GM21619 (cell line): ENCODE results near the gene TWF2.

ENCODE experiments used
- ATAC-seq: cut with Tn5 transposase; IDR thresholded peaks from one replicate; pipeline ENCODE4 v1.9.1; 2021; ENCODE audit not compliant: unreplicated experiment

Gene TWF2

DNA sequence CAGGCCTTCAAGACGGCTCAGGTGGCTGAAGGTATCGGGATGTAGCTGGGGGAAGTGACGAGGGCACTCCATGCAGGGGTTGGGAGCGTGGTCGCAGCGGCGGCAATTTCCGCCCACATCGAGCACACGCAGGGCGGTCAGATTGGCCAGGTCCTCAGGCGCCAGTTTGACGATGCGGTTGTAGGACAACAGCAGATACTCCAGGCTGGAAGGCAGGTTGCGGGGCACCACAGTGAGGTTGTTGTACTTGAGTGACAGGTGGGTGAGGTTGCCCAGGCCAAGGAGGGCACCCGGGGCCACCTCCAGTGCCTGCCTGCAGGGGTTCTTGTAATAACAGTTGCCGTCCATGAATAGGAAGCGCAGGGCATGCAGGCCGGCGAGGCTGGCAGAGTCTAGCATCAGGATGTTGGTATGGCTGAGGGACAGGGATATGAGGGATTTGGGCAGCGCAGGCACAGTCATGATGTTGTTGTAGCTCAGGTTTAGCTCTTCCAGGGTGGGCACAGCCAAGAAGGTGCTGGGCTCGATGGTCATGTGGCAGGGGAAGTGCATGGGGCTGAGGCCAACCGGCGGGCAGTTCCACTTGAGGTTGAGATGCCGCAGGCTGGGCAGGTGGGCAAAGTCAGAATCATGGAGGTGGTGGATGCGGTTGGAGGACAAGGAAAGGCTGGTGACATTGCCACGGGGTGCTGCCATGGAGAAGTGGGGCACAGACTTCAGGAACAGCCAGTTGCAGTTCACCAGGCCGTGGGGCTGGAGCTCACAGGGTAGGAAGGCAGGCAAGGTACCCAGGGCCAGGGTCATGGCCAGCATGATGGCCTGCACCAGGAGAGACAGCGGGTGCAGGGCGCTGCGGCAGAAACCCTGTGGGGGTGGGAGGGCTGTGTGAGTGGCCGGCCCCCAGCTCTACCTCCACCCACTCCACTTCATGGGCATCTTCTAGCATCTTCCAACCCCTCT lies 15.2 kb downstream of the TWF2 start:
- no peak for ATAC-seq

DNA sequence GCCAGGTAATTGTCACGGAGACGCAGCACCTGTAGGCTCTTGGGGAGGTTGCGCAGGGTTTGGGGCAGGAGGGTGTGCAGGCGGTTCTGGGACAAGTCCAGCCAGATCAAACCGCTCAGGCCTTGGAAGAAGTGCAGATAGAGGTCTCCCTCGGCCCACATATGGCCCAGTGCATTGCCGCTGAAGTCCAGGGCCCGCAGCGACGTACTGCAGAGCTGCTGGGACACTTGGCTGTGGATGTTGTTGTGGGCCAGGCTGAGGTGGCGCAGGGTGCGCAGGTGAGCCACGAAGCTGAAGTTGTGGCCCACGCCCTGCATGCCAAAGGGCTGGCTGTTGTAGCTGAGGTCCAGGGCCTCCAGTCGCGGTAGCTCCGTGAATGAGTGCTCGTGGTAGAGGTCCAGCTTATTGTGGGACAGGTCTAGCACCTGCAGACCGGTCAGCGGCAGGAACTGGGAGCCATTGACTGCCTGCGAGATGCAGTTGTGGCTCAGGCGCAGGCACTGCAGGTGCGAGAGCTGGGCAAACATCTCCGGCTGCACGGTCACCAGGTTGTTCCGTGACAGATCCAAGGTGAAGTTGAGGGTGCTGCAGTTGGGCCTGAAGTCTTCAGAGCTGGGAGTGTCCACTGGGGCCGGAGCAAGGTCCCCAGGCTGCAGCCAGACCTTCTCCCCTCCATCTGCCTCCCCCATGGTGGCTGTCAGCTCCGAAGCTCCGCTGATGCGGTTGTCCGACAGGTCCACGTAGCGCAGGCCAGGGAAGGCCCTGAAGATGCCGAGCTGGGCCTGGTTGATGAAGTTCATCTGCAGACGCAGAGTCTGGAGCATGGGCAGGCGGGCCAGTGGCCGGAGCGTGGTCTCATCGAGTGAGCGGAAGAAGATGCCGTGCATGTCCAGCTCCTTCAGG lies 16.4 kb downstream of the TWF2 start:
- ATAC-seq, result no peak

- ATAC-seq, result no peak
Measured at GRCh38 chr3:52221563-52222318, 17.2 kb downstream of the TWF2 start.

GRCh38 chr3:52221141-52221562 lies 17.8 kb downstream of the TWF2 start:
- no peak for ATAC-seq

DNA sequence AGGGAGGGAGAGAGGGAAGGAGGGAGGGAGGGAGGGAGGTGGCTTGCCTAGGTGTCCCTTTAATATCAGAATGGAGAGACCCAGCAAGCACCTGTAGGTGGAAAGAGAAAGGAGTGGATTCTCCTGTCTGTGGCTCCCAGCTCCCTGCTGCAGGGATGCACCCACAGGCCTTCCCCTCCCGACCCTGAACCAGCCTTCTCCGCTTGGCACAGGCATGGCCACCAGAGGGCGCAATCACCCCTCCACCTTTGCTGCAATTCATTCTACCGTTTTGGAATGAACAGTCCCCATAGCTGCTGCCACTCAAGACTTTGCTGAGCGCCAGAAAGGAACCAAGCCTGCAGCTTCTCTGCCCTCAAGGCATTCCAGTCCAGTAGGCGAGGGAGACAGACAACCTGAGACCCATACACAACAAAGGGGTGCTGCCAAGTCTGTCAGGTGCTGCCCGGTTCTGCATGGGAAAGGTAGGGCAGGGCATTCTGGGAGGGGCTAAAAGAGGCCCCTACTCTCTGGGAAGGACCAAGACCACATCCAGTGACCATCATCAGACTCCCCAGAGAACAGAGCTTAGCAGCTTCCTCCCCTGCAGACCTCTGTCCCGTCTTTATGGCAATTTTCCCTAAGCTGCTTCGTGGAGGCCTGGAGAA lies 18.5 kb downstream of the TWF2 start:
- no peak for ATAC-seq

- no peak for ATAC-seq
Measured at GRCh38 chr3:52218937-52219650, 19.9 kb downstream of the TWF2 start.

- ATAC-seq, result no peak
Measured at GRCh38 chr3:52218454-52218853, 20.5 kb downstream of the TWF2 start.

GRCh38 chr3:52218026-52218425 lies 20.9 kb downstream of the TWF2 start:
- ATAC-seq, result no peak

DNA sequence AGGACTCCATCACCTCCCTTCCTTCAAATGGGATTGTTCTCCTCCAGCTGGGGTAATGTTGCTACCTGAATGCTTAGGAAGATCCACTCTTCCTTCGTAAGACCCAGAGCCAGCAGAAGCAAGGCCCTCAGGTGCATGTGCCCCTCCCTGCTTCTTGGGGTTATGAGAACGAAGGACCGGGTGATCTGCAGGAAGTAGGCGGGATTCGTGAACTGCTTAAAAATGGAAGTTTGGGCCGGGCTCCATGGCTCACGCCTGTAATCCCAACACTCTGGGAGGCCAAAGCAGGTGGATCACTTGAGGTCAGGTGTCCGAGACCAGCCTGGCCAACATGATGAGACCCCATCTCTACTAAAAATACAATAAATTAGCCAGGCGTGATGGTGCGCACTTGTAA lies 21.6 kb downstream of the TWF2 start:
- ATAC-seq, result no peak

DNA sequence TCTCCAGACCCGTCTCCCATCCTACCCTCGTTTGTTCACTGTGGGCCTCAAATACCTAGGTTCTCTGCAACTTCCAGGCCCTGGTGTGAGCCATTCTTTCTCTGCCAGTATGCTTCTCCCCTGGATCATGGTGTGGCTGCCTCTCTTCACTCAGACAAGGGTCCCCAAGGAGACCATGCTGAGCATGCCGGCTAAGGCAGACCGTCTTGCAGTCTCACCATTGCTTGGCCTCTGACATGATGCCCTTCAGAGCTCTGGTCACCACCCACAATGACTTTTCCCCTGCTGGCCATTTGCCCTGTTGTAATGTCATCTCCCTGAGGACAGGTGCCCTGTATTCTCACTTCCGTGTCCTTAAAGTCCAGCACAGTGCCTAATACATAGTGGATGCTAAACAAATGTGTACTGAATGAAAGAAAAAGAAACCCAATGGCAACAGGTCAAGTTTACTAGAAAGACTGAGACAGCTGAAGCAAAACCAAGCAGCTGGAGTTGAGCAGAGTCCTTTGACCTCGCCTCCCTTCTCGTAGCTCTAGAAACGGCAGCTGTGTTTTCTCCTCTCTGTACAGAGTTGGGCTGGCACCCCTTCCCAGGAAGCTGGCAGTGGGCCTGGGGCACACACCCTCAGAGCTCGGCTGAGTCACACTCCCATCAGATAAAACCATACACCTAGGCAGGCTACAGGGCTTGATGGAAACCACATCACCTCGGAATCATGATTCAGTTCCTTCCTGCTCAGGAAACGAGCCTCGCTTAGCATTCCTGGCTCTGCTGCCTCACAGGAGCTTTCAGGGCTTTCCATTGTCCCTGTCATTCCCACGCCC lies 22.2 kb downstream of the TWF2 start:
- ATAC-seq, result no peak

- ATAC-seq, result no peak
Measured at GRCh38 chr3:52215351-52215750, 23.6 kb downstream of the TWF2 start.

DNA sequence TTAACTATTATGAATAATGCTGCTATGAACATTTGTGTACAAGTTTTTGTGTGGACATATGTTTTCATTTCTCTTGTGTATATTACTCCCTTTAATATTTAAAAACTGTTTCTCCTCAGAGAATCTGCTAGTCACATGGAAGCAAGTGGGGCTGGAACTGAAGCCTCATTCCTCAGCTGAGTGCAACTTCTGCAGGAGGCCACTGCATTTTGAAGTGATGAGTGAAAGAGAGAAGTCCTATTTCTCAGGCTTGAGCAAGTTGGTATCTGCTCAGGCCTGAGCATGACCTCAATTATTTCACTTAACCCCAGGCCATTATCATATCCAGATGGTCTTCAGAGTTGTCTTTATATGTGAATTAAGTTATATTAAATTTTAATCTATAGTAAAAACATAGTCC lies 25.1 kb downstream of the TWF2 start:
- ATAC-seq, result no peak

DNA sequence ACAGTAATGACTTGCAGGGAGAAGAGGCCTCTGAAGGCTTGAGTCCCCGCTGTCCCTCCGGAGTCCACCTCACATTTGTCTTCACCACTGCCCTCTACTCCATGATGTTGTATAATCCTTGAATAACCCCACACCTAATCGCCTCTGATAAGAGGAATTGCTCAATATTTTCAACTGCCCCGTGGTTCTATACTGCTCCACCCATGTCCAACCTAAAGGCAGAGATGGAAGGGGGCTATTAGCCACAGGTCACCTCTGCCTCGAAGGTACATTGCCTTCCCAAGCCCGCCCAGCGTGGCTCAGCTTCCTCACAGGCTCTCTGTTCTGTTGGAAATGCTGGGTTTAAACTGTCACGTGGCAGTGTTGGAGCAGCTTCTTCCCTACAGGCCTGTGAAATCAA lies 26.0 kb downstream of the TWF2 start:
- ATAC-seq, result no peak

DNA sequence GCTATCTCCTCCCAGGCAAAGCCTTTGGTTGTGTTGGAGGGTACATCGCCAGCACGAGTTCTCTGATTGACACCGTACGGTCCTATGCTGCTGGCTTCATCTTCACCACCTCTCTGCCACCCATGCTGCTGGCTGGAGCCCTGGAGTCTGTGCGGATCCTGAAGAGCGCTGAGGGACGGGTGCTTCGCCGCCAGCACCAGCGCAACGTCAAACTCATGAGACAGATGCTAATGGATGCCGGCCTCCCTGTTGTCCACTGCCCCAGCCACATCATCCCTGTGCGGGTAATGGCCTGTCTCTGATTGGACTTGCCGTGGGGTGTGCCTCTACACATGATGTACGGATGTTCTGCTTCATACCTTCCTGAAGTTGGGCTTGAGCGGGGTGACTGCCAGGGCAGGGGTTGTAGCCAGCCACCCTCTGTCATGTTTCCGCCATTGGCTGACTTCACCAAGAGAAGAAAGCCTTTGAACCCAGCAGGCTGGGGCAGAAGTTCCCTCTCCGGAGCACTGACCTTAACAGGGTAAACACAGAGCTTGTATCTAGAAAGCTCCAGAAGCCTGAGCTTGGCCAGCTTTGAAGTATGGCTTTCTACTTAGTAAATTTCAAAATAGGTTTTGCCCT lies 27.6 kb downstream of the TWF2 start:
- no peak for ATAC-seq

DNA sequence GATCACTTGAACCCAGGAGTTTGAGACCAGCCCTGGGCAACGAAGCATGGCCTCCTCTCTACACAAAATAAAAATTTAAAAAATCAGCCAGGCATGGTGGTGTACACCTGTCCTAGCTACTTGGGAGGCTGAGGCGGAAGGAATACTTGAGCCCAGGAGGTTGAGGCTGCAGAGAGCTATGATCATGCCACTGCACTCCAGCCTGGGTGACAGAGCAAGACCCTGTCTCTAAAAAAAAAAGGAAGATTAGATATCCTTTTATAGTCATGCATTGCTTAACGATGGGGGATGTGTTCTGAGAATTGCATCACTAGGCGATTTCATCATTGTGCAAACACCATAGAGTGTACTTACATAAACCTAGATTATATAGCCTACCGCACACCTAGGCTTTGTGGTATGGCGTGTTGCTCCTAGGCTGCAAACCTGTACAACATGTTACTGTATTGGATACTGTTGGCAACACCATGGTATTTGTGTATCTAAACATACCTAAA lies 28.4 kb downstream of the TWF2 start:
- no peak for ATAC-seq

- no peak for ATAC-seq
Measured at GRCh38 chr3:52210037-52210436, 28.9 kb downstream of the TWF2 start.

- ATAC-seq, result no peak
Measured at GRCh38 chr3:52208556-52208955, 30.4 kb downstream of the TWF2 start.

DNA sequence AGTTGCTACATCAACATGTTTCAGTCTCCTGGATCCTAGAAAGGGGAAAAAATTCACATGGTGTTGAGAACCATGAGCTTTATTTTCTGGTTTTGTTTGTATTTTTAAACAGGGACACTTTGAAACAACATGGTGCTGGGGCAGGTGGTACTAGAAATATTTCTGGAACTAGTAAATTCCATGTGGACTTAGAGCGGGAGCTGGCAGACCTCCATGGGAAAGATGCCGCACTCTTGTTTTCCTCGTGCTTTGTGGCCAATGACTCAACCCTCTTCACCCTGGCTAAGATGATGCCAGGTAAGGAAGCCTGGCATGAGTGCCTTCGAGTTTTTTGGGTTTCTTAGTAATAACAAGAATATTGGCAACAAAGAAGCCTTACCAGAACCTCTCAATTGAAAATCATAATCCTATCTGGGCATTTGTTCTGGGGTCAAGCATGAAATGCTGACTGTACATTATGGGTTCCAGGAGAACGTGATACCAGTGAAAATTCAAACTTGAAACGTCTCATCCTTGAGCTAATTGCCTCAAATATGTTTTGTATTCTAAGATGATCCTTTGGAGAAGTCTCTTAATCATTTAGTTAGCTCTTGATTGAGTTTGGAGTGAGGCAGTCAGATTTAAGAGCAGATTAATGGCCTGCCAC lies 33.1 kb downstream of the TWF2 start:
- ATAC-seq, result no peak
